ENCODE data around the gene SNTB2. TPM values are rescaled to one million over a fixed set of nuclear protein-coding genes. Genes with fewer than 3 reads are reported as not detected.
"Not testable (repeated sequence)": the region's sequence is repeated elsewhere in the genome, so short reads cannot be mapped to it uniquely, and the experiment has no call there.

Gene SNTB2
- total RNA-seq, 1 donor from 2014 or later: 43.8 TPM

DNA sequence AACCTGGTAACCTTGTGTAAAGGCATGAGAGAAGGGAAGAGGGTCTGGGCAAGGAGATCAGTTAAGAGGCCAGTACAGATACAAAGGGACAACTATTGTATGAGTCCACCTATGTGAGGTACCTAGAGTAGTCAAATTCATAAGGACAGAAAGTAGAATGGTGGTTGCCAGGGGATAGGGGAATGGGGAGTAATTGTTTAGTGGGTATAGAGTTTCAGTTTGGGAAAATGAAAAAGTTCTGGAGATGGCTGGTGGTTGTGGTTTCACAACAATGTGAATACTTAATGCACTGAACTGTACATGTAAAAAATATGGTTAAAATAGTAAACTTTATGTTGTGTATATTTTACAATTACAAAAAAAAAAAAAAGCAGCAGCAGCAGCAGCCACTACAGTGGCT lies 49.4 kb downstream of the SNTB2 start:
- no peak for DNase-seq (ENCODE audit: low spot score)

DNA sequence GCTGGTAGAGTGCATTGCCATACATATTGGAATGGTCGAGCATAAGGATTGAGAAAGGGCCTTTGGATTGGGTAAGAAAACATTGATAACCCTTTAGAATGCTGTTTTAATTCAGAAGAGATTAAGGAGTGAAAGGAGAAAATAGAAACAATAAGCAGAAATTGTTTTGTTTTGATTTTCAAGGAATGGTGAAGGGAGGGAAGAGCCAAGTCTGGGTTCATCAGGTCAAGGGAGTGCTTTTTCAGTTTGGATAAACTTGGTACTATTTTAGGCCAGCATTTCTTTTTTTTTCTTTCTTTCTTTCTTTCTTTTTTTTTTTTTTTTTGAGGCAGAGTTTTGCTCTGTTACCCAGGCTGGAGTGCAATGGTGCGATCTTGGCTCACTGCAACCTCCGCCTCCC lies 50.3 kb downstream of the SNTB2 start:
- no peak for DNase-seq (ENCODE audit: low spot score)

DNA sequence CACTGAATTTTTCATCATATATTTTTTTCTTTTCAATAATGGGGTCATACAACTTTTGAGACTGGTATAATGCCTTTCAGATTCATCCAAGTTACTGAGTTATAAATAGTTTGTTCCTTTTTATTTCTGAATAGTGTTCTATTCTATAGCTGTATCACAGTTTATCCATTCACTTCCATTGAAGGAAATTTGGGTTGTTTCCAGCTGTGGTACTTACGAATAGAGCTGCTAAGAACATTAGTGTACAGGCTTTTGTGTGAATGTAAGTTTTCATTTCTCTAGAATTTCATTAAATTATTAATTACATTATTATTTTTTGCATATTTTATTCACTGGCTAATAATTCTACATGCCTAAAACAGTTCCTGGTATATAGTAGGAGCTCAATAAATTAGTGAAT lies 52.9 kb downstream of the SNTB2 start:
- no peak for DNase-seq (ENCODE audit: low spot score)

DNA sequence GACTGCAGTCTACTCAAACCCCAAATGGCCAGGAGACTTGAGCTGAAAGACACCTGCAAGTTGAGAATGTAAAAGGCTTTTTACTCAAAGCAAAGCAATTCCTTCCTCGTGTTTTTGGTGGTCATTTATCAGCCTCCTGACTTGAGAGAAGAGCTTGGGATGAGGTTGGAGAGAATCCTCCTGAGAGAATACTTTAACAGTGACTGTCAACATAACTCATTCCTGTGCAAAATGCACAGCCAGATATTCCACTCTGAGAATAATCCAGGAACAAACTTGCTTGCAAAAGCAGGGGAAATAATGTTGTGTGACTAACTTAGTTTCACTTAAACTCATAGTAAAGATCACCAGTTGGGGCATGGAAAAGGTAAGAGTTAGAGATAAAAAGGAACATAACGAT lies 53.4 kb downstream of the SNTB2 start:
- no peak for DNase-seq (ENCODE audit: low spot score)

DNA sequence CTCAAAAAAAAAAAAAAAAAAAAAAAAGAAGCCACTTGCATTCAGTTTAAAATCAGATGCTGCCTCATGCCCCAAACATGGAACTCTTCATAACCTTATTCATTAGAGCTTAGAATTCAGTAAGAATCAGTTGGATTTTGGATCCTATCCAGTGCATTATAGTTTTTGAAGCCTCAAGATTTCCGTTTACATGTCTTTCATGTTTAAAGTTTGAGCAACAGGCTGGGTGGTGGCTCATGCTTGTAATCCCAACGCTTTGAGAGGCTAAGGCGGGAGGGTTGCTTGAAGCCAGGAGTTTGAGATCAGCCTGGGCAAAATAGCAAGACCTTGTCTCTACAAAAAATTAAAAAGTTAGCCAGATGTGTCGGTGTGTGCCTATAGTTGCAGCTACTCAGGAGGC lies 55.0 kb downstream of the SNTB2 start:
- no peak for DNase-seq (ENCODE audit: low spot score)

DNA sequence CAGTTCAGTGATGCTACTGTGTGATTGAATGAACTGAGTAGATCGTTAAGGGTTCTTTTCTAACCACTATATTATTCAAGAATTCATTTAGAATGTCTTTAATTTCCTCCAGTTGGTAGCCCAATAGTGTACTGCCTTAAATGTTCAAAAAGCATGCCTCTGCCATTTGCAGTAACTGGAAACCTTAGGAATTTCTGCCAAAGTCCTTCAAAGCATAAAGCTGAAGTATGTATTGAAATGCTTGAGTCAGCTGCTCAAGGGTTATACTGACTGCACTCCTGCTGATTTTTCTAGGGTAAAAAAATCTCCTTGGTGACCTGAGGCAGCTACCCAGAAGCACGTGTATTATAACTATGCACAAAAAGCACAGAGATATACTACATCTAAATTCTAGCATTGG lies 56.5 kb downstream of the SNTB2 start:
- no peak for DNase-seq (ENCODE audit: low spot score)

DNA sequence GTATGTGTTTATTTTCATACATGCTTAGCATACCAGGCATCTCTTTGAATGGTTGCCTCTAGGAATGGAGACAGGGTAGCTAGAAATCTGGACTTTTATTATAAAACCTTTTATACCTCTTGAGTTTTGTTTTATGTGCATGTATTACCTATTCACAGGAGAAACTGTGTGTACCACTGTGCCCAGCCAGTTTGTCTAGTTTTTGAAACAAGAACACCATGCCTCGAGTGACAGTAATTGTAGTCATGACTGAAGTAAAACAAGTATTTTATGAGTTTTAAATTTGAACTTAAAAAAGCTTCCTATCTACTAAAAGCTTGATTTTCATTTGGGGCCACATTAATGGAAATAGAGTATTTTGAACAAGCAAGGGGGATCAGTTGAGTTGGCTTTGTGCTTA lies 57.4 kb downstream of the SNTB2 start:
- no peak for DNase-seq (ENCODE audit: low spot score)

DNA sequence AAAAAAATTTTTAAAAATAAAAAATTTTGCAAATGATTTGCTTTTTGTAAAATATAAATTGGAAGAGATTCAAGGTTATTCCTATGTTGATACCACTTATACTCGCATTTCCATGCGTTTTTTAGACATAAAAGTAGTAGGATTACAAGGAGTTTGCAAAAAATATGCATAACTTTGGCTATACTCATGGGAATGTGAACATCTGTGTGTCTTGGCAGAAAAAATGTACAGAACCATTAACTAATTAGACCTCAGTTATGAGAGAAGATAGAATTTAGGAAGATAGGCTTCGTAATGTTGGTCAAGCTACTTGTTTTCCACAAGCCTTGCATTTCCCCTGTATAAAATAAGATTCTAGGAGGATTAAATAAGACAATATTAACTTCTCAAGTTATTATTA lies 63.1 kb downstream of the SNTB2 start:
- DNase-seq (ENCODE audit: low spot score): no peak

DNA sequence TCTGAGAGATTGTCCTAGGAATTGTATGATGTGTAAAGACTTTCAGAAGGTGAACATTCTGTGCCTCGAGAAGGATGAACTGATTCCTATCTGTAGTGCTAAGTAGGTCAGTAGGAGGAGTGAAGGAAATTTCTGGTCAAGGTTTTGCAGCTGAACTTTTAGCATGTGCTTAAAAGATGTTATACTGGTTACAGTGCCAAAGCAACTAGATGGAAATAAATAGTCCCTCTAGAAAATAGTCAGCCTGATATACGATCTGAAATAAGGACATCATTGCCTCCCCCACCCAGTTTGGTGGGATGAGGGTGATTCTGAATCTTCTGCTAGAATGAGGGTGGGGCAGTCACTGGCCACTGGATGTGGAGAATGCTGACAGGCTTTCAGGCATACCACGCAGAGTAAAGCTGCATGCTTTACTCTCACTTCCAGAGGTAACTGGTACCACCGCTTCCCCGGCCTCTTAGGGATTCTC lies 66.9 kb downstream of the SNTB2 start:
- no peak for DNase-seq (ENCODE audit: low spot score)

DNA sequence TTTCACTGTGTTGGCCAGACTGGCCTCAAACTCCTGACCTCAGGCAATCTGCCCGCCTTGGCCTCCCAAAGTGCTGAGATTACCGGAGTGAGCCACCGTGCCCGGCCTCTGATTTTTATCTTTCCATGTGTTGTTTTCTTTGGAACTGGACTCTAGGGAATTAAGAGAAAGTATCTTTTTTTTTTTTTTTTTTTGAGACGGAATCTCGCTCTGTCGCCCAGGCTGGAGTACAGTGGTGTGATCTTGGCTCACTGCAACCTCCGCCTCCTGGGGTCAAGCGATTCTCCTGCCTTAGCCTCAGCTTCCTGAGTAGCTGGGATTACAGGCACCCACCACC lies 72.4 kb downstream of the SNTB2 start:
- DNase-seq (ENCODE audit: low spot score): not testable (repeated sequence)

DNA sequence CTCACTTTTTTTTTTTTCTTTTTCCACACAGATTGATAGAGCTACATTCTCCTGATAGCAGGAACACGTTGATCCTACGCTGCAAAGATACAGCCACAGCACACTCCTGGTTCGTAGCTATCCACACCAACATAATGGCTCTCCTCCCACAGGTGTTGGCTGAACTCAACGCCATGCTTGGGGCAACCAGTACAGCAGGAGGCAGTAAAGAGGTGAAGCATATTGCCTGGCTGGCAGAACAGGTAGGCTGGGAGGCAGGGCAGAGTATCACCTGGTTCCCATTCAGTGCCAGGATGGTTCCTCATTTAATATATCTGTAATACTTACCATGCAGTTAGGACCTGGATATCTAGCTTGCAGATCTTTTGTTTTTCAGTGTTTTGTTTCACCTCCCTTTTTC lies 73.1 kb downstream of the SNTB2 start:
- no peak for DNase-seq (ENCODE audit: low spot score)

DNA sequence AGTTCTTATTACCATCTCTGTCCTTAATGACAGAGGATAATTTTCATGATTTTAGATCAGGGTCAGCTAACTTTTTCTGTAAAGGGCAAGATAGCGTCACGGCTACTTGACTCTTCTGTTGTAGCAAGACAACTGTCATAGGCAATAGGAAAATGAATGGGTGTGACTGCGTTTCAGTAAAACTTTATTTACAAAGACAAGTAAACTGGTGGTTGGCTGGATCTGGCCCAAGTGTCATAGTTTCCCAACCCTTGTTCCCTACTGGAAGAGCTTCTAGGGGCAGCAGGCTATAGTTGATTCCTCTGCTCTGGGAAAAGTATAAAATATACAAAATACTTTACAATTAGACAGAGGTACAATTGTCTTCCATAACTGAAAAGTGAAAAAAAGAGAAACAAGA lies 73.5 kb downstream of the SNTB2 start:
- DNase-seq (ENCODE audit: low spot score): no peak

DNA sequence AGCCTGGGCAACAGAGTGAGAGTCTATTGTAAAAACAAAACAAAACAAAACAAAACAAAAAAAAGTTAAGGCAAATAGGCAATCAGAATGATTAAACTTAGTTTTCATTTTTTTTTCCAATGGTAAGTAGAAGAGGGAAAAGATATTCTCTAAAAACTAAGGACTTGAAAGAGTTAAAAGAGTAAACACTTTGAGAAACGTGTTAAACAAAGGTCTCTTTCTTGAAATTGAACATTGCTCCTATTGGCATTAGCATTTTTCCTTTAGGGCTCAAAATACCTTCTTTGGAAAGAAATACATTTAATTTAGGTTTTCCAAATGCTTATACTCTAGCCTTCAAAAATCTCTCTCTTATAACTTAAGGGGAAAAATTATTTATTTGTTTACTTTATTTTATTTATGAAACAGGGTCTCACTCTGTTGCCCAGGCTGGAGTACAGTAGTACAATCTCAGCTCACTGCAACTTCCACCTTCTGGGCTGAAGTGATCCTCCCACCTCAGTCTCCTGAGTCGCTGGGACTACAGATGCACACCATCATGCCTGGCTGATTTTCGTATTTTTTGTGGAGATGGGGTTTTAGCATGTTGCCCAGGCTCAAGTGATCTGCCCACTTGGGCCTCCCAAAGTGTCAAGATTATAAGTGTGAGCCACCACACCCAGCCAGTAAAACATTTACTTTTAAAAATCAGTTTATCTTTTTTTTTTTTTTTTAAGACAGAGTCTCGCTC lies 79.5 kb downstream of the SNTB2 start:
- DNase-seq (ENCODE audit: low spot score): no peak

DNA sequence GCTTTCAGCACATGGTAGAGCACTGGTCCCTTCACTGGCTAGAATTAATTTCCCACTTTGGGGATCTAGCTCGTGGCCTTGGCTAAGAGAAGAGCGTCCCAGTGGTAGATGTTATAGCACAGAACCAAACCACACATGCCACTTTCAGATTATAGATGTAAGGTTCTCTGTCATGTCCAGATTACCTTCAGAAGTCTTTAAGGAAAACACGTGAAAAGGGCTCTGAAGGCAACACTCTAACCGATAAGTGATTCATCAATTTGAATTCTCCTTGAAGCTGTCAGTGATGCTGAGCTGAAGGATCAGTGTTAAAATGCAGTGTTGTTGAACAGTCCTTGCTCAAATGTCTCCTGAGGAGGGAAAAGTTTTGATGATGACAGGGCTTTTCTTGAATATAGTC lies 80.7 kb downstream of the SNTB2 start:
- no peak for DNase-seq (ENCODE audit: low spot score)

DNA sequence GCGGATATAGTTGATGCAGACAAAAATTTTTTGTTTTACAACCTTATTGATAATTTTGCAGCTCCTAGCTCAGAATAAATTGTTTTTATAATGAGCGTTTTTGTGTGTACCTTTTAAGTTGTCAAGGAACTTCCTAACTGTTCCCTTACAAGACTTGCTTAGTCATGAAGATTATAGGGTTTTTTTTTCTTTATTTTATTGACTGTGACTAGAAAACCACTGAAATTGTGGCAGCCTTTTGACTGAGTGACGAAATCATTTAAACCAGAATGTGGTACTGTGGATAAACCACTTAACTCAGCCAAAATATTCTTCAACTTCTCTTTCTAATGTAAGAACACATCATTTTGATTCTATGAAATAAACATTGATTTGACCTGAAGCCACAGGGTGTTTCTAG lies 83.4 kb downstream of the SNTB2 start:
- DNase-seq (ENCODE audit: low spot score): no peak

DNA sequence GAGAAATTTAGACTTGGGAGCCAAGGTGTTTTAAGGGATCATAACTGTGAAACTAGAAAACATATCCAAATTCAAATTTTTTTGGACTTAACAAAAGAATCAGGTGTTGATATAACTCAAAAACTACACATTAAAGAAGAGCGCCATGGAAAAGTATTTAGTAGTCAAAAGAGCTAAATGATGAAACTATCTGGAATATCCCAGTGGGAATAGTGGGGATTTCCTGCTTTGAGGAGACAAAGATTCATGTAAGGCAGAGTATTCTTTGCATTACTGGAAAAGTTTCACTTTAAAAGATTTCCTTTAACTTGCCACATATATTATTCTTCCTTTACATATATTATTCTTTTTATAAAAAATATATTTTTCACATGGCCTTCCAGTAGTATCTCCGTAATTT lies 83.9 kb downstream of the SNTB2 start:
- DNase-seq (ENCODE audit: low spot score): no peak

DNA sequence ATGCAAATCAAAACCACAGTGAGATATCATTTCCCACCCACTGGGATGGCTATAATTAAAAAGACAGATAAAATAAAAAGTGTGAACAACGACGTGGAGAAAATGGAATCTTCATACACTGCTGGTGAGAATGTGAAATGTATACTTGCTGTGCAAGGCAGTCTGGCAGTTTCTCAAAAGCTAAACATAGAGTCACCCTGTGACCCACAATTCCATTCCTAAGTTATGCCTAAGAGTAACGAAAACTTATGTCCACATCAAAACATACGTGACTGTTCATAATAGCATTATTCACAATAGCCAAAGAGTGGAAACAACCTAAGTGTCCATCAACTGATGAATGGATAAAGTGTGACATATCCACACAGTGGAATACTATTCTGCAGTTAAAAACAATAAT lies 86.0 kb downstream of the SNTB2 start:
- DNase-seq (ENCODE audit: low spot score): no peak

DNA sequence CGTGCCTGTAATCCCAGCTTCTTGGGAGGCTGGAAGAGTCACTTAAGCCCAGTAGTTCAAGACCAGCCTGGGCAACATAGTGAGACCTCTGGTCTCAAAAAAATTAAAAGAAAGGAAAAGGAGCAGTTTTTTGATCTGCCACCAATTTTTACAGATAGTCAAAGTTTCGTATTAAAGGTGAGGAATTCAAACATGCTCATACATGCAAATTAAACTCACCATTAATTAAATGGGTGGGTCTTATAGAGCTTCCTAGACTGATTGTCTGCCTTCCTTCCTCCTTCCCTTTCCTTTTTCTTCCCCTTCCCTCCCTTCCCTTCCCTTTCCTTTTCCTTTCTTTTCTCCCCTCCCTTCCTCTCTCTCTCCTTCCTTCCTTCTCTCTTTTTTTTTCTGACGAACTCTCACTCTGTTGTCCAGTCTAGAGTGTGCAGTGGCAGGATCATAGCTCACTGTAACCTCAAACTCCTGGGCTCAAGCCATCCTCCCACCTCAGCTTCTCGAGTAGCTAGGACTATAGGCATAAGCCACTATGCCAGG lies 87.8 kb downstream of the SNTB2 start:
- DNase-seq (ENCODE audit: low spot score): no peak

DNA sequence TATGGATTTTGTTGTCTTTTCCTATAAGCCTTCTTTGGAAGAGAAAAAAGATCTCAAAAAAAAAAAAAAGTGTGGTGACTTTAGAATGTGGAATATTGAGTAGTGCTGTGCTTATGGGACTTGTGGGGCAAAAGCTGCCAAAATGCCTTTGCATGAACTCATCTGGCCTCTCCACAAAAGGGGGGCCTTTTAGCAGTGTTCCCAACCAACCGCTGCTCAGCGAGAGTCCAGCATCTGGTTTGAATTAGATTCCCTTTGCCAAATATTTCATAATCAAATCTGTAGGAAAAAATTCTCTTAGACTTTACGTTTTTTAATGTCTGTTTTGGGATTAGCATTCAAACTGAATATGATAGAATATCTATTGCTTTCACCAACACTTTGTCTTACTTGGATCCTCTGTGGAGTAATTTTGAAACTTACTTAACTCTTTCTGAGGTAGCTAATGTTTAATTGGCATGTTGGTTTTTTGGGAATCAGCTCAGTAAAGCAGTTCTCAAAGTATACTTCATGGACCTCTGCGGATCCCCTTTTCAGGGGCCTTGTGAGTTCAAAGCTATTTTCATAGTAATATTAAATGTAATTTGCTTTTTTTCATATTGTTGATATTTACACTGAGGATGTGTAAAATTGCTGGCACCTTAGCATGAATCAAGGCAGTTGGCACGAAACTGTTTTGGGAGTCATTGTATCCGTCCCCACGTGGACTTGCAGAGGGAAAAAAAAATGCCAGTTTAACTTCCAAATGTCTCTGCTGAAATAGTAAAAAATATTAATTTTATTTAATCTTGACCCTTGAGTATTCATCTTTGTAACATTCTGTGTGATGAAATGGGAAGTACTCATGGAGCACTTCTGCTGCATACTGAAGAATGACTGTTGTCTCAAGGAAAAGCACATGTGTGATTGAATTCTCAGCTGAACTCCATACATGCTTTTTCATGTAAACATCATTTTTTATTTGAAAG lies 89.5 kb downstream of the SNTB2 start:
- peak; percentile 33 for DNase-seq (ENCODE audit: low spot score)

DNA sequence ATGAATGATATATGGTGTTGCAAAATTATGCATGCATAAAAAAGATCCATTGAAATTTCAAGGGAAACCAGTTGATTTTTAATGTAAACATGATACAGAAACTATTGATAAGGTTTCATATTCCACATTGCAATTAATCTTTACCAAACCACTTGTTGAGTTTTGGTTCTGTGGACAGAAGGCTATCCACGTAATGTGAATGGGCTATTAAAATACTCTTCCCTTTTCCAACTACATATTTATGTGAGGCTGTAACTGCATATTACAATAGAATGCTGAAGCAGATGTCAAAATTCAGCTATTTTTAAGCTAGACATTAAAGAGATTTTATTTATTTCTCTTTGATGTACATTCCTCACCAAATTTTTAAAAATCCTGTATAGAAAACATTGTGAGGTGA lies 90.4 kb downstream of the SNTB2 start:
- no peak for DNase-seq (ENCODE audit: low spot score)

DNA sequence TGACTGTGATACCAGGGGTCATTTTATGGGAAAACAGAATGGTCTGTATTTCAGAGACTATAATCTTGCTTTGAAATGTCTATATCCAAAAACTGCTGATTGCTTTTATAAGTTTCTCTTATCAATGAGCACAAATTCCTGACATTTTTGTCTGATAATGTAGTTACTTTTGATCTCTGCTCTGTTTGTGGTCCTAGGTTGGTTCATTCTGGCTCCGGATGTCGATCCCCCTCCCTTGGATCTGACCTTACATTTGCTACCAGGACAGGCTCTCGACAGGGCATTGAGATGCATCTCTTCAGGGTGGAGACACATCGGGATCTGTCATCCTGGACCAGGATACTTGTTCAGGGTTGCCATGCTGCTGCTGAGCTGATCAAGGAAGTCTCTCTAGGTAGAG lies 96.9 kb downstream of the SNTB2 start:
- DNase-seq (ENCODE audit: low spot score): no peak

DNA sequence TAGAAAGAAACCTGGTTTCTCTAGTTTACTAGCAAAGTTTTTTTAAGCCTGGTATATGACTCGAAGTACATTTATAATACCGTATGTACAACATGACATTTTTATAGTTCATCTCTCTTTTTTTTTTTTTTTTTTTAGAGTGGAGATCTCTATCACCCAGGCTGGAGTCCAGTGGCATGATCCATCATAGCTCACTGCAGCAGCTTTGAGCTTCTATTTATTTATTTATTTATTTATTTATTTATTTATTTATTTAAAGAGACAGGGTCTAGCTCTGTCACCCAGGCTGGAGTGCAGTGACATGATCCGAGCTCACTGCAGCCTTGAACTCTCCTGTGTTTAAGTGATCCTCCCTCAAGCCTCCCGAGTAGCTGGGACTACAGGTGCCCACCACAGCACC lies 98.3 kb downstream of the SNTB2 start:
- DNase-seq (ENCODE audit: low spot score): no peak

Measured in mucosa of gallbladder (tissue), 1 donor.